GM21529 (cell line): ENCODE measurements around the gene ZFAND6.
A peak's percentile ranks its signal among the peaks of the same experiment; 100 is the strongest.
"Not testable (repeated sequence)": the region's sequence is repeated elsewhere in the genome, so short reads cannot be mapped to it uniquely, and the experiment has no call there.

ENCODE experiments used
- ATAC-seq: cut with Tn5 transposase; IDR thresholded peaks from one replicate; pipeline ENCODE4 v1.9.1; 2021; ENCODE audit not compliant: unreplicated experiment

Gene ZFAND6

GRCh38 chr15:80095969-80096368 is 36.5 kb downstream of the ZFAND6 start:
- ATAC-seq = no peak

- ATAC-seq = no peak
Observed at GRCh38 chr15:80098341-80098740, 38.9 kb downstream of the ZFAND6 start.

GRCh38 chr15:80099241-80099640 is 39.8 kb downstream of the ZFAND6 start:
- peak; percentile 58 for ATAC-seq

GRCh38 chr15:80099662-80100061 is 40.2 kb downstream of the ZFAND6 start:
- peak; percentile 86 for ATAC-seq

DNA sequence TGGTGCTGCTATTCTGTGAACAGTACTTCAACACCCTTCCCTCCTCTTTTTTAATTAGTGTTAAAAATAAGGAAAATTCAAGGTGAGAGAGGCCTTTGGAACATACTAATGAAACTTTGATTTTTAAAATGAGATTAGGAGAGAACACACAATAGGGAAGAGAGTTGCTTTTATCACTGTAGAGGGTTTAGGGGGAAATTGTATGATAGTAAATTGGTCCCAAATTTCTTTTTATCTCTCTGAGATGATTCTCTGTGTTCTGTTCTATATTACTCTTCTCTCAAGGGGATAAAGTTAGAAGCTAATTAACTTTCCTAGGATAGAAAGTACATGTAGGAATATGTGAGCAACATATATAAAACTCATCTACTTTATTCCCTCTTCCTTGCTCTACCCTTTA is 40.8 kb downstream of the ZFAND6 start:
- no peak for ATAC-seq

GRCh38 chr15:80105193-80105592 is 45.7 kb downstream of the ZFAND6 start:
- no peak for ATAC-seq

GRCh38 chr15:80105595-80105994 is 46.1 kb downstream of the ZFAND6 start:
- ATAC-seq = no peak

- no peak for ATAC-seq
Observed at GRCh38 chr15:80106051-80106450, 46.6 kb downstream of the ZFAND6 start.

DNA sequence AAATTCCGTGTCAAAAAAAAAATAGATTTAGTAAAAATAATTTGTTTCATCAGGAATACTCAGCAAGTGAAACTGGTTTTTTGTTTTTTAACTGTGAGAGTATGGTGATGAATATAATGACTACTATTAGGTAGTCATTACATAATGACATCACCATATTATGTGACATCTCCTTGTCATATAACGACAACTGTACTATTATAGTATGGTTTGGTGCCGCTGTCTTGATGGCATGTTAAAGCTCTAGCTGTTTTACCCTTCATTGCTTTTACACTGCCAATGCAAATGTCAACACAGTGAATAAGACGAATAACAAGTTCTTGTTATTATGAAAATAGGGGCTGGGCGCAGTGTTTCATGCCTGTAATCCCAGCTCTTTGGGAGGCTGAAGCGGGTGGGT is 47.7 kb downstream of the ZFAND6 start:
- ATAC-seq = no peak

DNA sequence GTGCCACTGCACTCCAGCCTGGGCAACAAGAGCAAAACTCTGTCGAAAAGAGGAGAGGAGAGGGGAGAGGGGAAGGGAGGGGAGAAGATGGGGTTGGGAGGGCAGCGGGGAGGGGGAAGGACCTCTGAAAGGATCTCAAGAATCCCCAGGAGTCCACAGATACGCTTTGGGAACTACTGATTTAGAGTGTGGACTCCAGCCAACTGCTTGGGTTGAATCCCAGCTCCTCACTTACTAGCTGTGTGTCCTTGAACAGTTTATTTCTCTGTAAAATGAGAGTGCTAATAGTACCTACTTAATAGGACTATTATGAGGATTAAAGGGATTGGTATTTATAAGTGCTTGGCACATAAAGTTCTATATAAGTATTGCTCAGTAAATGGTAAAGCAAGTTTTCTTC is 48.3 kb downstream of the ZFAND6 start:
- ATAC-seq = no peak

GRCh38 chr15:80109388-80109787 is 49.9 kb downstream of the ZFAND6 start:
- ATAC-seq = no peak

GRCh38 chr15:80110920-80111319 is 51.4 kb downstream of the ZFAND6 start:
- no peak for ATAC-seq

DNA sequence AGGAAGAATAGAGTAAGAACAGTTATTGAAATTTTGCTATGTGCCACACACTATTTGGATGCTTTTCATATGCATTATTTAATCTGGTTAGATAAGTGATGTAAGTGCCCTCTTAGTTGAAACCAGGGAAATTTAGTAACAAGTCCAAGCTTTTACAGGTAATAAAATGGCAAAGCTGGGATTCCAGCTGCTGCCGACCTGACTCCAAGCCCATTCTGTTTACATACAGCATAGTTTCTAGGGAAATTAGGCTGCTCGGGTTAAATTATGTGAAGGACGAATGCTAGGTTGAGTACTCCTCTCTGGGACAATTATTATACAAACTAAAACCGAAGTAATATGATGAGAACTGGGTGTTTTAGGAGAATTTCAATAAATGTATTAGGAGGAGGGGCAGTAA is 54.6 kb downstream of the ZFAND6 start:
- no peak for ATAC-seq

DNA sequence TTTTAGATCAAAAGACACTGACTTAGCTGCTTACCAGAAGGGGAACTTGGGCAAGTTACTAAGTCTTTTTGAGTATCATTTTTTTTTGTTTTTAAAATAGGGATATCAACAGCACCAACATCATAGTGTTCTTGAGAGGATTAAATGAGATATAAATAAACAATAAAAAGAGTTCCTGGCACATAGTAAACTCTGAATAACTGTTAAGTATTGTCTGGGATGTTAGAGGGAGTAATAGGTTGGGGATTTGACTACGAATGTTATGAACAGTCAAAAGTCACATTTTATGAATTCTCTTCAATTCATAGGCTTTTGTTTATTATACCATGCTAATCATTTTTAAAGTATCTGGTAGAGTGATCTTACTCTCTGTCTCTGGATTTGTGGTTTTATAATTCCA is 55.5 kb downstream of the ZFAND6 start:
- no peak for ATAC-seq

- no peak for ATAC-seq
Observed at GRCh38 chr15:80118956-80119355, 59.5 kb downstream of the ZFAND6 start.

- ATAC-seq = no peak
Observed at GRCh38 chr15:80120636-80121035, 61.2 kb downstream of the ZFAND6 start.

DNA sequence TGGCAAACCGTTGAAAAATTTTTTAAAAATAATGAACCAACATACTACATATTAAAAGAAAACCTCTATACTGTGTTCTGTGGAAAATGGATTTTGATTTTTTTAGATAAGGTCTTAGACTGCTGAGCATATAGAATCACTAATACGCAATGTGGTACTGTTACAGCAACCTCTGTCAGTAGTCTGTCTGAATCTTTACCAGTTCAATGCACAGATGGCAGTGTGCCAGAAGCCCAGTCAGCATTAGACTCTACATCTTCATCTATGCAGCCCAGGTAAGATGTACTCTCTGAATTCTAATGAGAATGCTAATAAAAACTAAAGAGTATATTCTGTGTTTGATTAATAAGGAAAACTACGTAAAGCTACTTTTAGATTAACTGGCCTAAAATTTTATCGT is 62.1 kb downstream of the ZFAND6 start:
- no peak for ATAC-seq

- ATAC-seq = no peak
Observed at GRCh38 chr15:80123034-80123433, 63.6 kb downstream of the ZFAND6 start.

DNA sequence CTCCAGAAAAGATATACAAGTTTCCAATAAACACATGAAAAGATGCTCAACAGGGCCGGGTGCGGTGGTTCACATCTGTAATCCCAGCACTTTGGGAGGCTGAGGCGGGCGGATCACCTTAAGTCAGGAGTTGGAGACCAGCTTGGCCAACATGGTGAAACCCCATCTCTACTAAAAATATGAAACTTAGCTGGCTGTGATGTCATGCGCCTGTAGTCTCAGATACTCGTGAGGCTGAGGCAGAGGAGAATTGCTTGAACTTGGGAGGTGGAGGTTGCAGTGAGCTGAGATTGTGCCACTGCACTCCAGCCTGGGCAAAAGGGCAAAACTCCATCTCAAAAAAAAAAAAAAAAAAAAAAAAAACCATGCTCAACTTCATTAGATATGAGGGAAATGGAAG is 67.8 kb downstream of the ZFAND6 start:
- not testable (repeated sequence) for ATAC-seq

- no peak for ATAC-seq
Observed at GRCh38 chr15:80127911-80128310, 68.4 kb downstream of the ZFAND6 start.

- no peak for ATAC-seq
Observed at GRCh38 chr15:80132382-80132781, 72.9 kb downstream of the ZFAND6 start.

DNA sequence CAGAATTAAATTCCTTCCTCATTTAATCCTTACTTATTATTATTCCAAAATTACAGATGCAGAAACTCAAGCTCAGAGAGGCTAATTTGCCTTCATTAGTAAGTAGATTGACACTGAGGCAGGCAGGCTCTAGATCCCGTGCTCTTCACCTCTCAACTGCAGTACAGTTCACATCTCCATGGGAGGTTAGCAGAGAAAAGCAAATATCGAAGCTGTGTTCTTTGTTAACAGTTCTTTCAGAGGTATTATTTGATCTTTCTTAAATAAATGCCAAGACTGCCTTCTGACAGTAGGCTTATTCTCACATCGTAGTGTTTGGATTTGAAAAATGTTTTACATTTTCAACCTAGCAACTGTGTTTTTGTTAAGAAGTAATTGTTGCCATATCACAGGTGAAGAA is 77.4 kb downstream of the ZFAND6 start:
- ATAC-seq = no peak

DNA sequence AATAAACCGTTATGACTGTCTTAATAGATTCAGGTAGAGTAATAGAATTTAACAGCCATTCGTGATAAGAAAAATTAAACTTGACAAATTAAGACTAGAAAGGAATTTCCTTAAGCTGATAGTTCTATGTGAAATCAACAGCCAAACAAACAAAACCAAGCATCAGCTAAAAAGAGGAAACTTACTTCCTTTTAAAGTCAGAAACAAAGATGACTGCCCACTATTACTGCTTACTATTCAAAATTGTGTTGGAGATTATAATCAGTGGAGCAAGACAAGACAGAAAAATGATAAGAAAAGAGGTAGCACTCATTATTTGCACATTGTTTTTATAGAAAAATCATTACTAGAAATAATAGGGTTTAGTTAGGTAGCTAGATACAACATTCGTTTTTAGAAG is 79.5 kb downstream of the ZFAND6 start:
- ATAC-seq = no peak

DNA sequence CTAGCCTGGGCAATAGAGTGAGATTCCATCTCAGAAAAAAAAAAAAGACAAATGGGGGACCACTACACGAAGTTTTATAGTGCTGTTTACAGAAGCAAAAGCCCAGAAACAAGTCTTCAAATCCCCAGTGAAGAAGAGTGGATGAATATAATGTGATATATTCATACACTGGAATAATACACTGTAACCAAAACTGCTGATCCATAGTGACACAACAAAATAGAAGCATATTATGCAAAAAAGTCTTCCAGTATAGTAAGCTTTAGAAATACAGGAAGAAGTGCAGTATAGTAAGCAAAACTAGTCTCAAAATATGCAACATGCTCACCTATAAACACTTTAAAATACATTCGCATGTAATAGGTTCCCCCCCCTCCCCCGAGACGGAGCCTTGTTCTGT is 81.4 kb downstream of the ZFAND6 start:
- no peak for ATAC-seq
